Fibroblast of pulmonary artery (primary cell): Measurements from ENCODE around the gene NRG4.

Experiments used
- DNase-seq: peaks from one replicate; pipeline ENCODE4 v3.0.0-alpha.2; 2010; ENCODE audit warnings: low read depth
- H3K4me3 ChIP-seq: replicated peaks from 2 replicates; pipeline ENCODE4 v1.5.1; 2011; ENCODE audit warnings: low read depth, mild to moderate bottlenecking, control low read depth, low read length, moderate library complexity
- TF ChIP-seq, protein P1 (sequence below): IDR thresholded peaks from 2 replicates; pipeline ENCODE4 v1.5.1; 2011; ENCODE audit warnings: mild to moderate bottlenecking, control low read depth, low read length, inconsistent platforms; ENCODE audit errors: missing control alignments

NRG4 gene

GRCh38 chr15:75902129-75902557 is 110.1 kb downstream of the NRG4 start:
- no peak overlapping the region for H3K4me3 ChIP-seq
- no peak for DNase-seq
- TF ChIP-seq, protein P1, sequence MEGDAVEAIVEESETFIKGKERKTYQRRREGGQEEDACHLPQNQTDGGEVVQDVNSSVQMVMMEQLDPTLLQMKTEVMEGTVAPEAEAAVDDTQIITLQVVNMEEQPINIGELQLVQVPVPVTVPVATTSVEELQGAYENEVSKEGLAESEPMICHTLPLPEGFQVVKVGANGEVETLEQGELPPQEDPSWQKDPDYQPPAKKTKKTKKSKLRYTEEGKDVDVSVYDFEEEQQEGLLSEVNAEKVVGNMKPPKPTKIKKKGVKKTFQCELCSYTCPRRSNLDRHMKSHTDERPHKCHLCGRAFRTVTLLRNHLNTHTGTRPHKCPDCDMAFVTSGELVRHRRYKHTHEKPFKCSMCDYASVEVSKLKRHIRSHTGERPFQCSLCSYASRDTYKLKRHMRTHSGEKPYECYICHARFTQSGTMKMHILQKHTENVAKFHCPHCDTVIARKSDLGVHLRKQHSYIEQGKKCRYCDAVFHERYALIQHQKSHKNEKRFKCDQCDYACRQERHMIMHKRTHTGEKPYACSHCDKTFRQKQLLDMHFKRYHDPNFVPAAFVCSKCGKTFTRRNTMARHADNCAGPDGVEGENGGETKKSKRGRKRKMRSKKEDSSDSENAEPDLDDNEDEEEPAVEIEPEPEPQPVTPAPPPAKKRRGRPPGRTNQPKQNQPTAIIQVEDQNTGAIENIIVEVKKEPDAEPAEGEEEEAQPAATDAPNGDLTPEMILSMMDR: no peak

DNA sequence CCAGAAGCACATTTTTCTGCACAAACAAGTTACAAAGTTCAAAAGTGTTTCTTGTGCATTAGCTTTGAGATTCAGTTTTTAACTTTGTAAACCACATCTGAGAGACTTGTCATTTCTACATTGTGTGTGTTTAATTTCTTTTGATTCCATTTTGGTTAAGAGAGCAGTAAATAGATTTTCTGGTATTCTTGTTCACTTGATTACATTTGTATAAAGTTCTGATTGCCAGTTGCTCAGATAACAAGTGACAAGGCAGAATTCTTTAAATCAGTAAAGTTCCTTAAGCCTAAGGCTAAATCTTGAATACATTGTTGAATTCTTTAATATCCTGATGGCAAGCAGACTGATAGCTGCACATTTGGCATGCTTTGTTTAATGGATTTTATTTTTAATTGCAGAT is 111.6 kb downstream of the NRG4 start:
- TF ChIP-seq, protein P1: no peak
- H3K4me3 ChIP-seq: no peak overlapping the region

GRCh38 chr15:75895731-75896130 is 116.5 kb downstream of the NRG4 start:
- TF ChIP-seq, protein P1: no peak
- DNase-seq: no peak
- H3K4me3 ChIP-seq: no peak overlapping the region

More for the DNA sequence above, 111.6 kb downstream of the NRG4 start:
- DNase-seq: no peak

DNA sequence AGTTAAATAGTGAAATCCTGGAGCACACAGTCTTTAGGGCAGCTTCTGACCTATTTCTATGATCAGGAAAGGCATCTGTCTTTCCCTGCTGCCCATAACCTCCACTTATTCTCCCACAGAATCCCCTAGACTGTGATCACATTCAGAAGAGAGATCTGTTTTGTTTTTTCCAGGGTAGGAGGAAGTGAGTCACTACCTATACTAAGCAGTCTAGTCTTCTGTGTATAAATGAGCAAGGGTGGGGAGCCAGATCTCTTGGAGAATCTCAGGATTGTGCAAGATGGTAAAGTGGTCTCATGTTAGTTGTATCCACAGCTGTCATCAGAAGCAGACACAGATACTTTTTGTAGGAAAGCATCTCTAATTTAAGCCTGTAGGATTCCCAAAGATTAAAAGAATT is 120.3 kb downstream of the NRG4 start:
- H3K4me3 ChIP-seq: no peak overlapping the region
- TF ChIP-seq, protein P1: no peak
- peak; percentile 90 for DNase-seq
